GM12892 (cell line): ENCODE results near the gene ASL.
"Not testable (repeated sequence)": the region's sequence is repeated elsewhere in the genome, so short reads cannot be mapped to it uniquely, and the experiment has no call there.

Experiments
- DNase-seq: peaks from one replicate; pipeline ENCODE4 v3.0.0; 2011; ENCODE audit not compliant: insufficient read length
- FAIRE-seq: peaks from 2 replicates; lab custom pipeline; 2011; peaks lifted over from hg19 to GRCh38; lab: Jason Lieb, UNC
- POLR2A ChIP-seq: IDR thresholded peaks from 2 replicates; pipeline ENCODE4 v1.6.1; 2011; ENCODE audit warnings: low read depth, low read length, control low read depth
- POLR2AphosphoS5 ChIP-seq: IDR thresholded peaks from 2 replicates; pipeline ENCODE4 v1.6.1; 2011; ENCODE audit warnings: low read depth, low read length, control low read depth
- TAF1 ChIP-seq: IDR thresholded peaks from 2 replicates; pipeline ENCODE4 v1.6.1; 2011; ENCODE audit warnings: low read depth, mild to moderate bottlenecking, control low read depth, low read length, borderline replicate concordance

Gene ASL

DNA sequence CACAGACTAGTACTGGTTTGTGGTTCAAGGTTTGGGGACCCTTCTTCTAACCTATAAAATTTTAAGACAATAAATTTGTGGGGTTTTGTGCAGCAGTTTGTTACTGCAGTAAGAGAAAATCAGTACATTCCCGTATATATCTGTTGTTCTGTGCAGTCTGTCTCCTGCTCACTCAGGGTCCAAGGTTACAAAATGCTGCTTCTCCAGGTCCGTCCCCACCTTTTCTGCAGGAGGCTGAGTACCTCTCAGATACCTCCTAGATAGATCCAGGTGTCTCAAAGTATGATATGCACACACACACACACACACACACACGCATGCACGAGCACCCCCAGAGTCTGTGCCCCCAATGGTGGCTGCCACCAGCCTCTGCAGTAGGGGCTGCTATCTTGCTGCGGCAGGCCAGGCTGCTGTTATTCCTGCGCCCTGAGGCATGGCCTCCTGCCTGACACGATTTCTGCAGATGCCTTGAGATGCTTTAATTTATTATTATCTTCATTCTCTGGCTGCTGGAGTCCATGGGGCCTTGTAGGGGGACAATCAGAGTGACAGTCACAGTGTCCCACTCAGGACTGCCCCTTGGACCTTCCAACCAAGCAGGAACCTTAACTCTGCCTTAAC, 25.2 kb upstream of the ASL start:
- TF ChIP-seq POLR2A (no peak), TAF1 (no peak), POLR2AphosphoS5 (no peak)
- DNase-seq (no peak), FAIRE-seq (no peak)

DNA sequence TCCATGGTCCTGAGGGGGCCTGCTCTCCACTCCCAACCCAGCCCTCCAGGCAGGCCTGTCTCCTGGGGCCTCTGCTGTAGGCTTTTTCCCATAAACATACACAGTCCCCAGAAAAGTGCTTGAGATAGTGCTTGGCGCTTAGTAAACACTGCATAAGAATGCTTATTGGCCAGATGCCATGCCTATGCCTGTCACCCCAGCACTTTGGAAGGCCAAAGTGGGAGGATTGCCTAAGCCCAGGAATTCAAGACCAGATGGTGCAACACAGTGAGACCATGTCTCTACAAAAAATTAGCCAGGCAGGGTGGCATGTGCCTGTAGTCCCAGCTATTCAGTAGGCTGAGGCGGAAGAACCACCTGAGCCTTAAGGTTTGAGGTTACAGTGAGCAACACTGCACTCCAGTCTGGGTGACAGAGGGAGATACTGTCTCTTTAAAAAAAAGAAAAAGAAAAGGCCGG, 24.6 kb upstream of the ASL start:
- DNase-seq = no peak
- FAIRE-seq = no peak
- no peak for TF ChIP-seq TAF1
- no peak for TF ChIP-seq POLR2A
- no peak for TF ChIP-seq POLR2AphosphoS5

DNA sequence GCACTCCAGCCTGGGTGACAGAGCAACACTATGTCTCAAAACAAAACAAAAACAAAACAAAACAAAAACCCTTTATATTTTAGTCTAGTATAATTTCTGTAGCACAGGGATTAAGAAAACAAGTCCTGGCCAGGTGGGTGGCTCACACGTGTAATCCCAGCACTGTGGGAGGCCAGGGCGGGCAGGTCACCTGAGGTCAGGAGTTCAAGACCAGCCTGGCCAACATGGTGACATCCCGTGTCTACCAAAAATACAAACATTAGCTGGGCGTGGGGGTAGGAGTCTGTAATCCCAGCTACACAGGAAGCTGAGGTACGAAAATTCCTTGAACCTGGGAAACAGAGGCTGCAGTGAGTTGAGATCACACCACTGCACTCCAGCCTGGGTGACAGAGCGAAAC, 23.2 kb upstream of the ASL start:
- no peak for FAIRE-seq
- no peak for DNase-seq
- TF ChIP-seq TAF1 (no peak), POLR2A (no peak), POLR2AphosphoS5 (no peak)

DNA sequence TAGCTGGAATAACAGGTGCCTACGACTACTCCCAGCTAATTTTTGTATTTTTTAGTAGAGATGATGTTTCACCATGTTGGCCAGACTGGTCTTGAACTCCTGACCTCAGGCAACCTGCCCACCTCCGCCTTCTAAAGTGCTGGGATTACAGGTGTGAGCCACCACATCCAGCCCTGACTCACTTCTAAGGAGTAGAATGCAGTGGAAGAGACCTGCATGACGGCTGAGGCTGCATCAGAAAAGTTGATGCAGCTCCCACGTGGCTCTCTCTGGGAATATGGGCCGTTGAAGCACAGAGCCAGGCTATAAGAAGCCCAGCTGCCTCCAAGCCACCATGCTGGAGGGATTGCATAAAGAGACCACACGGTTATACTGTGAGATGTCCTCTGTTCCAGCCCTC, 21.6 kb upstream of the ASL start:
- DNase-seq = no peak
- TF ChIP-seq POLR2A (no peak), POLR2AphosphoS5 (no peak), TAF1 (no peak)
- no peak for FAIRE-seq

DNA sequence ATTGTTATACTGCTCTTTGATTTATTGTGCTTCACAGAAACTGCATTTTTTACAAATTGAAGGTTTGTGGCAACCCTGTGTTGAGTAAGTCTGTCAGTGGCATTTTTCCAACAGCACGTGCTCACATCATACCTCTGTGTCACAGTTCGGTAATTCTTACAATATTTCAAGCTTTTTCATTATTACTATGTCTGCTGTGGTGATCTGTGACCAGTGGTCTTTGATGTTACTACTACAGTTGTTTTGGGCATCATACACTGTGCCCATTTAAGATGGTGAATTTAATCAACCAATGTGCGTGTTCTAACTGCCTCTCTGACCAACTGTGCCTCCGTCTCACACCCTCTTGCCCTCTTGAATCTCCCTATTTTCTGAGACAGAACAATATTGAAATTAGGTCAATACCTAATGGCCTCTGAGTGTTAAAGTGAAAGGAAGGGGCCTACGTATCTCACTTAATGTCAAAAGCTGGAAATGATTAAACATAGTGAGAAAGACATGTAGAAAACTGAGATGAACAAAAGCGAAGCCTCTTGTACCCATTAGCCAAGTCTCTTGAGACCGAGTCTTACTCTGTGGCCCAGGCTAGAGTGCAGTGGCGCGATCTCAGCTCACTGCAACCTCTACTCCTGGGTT, 20.2 kb upstream of the ASL start:
- FAIRE-seq (peak; percentile 24), DNase-seq (no peak)

DNA sequence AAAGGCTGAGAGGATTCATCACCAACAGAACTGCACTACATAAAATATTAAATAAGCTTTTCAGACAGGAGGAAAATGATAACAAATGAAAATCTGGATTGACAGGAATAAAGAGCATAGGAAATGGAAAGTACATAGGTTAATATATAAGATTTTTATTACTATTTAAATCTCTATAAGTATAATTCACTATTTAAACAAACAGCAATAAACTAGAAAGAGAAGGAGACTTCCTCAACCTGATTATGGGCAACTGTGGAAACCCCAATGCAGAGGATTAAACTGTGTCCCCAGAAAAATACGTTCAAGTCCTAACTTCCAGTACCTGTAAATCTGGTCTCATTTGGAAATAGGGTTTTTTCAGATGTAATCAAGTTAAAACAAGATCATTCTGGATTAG, 14.8 kb upstream of the ASL start:
- no peak for FAIRE-seq
- no peak for DNase-seq
- TF ChIP-seq POLR2A = no peak
- TF ChIP-seq POLR2AphosphoS5 = no peak
- TF ChIP-seq TAF1 = no peak

More for the DNA sequence above, 20.2 kb upstream of the ASL start:
- TF ChIP-seq POLR2A = no peak

DNA sequence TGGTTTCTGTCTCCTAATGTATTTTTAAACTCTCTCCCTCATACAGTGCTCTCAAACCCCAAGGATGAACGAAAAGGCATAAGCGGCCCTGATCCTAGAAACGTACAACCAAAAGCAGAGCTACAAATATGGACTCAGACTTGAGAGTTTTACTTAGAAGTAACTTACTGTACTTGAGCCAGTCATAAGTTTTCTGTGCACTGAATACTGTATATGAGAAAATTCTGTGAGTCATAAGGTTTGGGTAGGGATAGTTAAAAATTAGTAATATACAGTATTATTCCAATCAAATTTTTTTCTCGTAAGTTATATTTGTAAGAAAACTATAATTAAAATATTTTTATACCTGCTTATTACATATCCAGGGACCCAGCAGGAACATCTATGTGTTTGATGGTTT, 5.9 kb upstream of the ASL start:
- no peak for DNase-seq
- TF ChIP-seq POLR2AphosphoS5 = no peak
- no peak for TF ChIP-seq TAF1
- TF ChIP-seq POLR2A = no peak
- no peak for FAIRE-seq

DNA sequence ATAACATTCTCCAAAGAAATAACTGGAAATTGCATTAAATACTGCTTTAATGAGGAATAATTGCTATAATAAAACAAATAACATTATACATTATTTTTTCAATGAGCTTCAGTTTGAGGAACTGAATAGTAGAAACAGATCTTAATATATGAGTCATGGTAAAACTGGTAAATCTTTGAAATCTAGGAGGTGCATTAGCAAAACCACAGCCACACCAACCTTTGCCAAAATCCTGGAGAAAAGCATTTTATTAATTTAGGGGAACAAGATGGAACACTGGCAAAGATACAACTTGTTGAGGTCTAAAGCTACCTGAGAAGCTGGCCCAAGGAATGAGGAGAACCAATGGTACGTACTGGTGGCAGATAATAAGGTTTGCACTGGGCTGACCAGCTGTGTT, 5.4 kb upstream of the ASL start:
- DNase-seq = no peak
- FAIRE-seq = no peak
- TF ChIP-seq TAF1 (no peak), POLR2A (no peak), POLR2AphosphoS5 (no peak)

DNA sequence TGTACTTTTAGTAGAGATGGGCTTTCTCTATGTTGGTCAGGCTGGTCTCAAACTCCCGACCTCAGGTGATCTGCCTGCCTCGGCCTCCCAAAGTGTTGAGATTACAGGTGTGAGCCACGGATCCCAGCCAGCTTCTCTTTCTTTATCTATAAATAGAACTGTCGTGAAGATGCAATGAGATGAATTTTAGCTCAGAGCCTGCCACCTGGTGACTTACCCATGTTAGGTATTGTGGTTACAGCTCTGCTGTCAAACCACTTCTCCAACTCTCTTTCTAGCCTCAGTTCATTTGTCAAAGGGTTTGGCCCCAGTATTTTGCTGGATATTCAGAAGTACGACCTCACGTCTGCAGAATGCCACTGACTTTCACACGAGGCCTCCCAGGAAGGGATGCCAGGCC, 3.4 kb upstream of the ASL start:
- FAIRE-seq, DNase-seq: not testable (repeated sequence)

DNA sequence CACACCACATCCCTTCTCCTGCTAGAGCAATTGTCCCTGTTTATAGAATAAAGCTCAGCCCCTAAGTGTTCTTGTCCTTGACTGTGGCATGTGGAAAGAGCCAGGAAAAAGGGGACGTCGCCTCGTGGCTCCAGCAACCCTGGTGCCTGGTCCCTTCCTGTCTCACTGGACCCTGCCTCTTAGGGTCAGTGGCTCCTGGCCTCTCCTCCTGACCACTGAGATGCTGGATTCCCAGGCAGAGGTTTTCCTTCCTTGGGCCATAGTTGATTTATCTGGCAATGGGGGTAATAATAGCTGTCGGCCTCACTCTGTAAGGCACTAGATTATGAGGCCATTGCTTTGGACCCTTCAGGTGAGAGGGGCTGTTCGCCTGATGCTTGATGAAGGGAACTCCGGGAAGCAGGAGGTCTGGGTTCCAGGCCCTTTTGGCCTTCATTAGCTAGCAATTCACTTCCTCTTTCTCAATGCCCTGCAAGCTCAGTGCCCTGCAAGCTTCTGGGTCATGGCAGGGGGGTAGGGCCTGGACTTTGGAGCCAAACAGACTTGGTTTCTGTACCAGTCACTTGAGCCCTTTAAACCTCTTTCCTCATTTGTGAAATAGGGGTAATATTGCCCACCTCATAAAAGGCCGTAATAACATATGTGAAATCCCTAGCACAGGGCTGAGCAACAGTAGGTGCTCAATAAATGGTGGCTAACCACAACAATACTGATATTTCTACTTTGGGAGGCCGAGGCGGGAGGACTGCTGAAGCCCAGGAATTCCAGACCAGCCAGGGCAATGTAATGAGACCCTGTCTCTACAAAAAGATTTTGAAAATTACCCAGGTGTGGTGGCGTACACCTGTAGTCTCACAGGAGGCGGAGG, 1.1 kb downstream of the ASL start:
- TF ChIP-seq POLR2A (no peak), POLR2AphosphoS5 (no peak), TAF1 (no peak)
- DNase-seq = no peak
- no peak for FAIRE-seq

DNA sequence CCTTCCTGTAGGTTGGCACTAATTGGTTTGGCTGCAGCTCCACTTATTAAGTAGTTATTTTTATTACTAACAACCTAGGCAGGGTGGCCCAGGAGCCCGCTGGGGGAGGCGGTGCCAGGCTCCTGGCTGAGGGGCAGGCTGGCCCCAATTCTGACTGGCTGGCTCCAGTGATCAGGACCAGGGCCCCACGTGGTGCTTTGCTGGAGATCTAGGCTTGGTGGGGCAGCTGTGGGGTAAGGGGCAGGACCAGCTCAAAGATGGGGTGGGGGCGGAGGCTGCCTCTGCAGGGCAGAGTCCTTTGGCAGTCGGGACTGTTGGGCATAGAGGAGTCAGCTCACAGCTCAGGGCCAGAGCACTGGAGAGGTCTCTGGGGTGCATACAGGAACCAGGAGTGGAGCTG, 2.4 kb downstream of the ASL start:
- FAIRE-seq = no peak
- no peak for DNase-seq

DNA sequence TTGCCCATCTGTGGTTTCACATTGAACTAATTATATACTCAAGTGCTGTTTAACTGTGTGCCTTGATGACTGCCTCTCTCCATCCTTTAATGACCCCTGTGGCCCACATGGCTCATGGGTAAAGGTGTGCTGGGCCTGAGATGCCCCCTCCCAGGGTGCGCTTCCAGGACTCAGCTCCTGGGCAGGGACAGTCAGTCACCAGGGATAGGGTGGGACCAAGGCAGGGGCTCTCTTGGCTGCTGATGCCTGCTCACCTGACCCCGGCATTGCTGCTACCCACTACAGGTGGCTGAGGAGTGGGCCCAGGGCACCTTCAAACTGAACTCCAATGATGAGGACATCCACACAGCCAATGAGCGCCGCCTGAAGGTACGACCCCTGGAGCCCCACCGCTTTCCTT, 6.5 kb downstream of the ASL start:
- DNase-seq (no peak), FAIRE-seq (no peak)
- TF ChIP-seq POLR2A = no peak
- no peak for TF ChIP-seq TAF1
- TF ChIP-seq POLR2AphosphoS5 = no peak

More for the DNA sequence above, 2.4 kb downstream of the ASL start:
- TF ChIP-seq POLR2A (no peak), TAF1 (no peak), POLR2AphosphoS5 (no peak)
